Lung microvascular endothelial cell (primary cell): Measurements from ENCODE around the gene TPST1. TPM values are rescaled to one million over a fixed set of nuclear protein-coding genes. Genes with fewer than 3 reads are reported as not detected.
A peak's percentile ranks its signal among the peaks of the same experiment; 100 is the strongest.
"Not testable (repeated sequence)": the region's sequence is repeated elsewhere in the genome, so short reads cannot be mapped to it uniquely, and the experiment has no call there.

Experiments
- DNase-seq, 2 donors: peaks; one replicate each; pipeline versions ENCODE4 v3.0.0 to v3.0.0-alpha.2; 2010; ENCODE audit warnings: low read depth in 2 of 2
- total RNA-seq: library from RNA; depleted of rRNA; stranded (reverse); fragments of >200 nt; gene quantifications from 2 replicates; pipeline ENCODE4 v1.2.1, GENCODE V29; 2014

The TPST1 gene
- total RNA-seq, 1 donor from 2014 or later: 35.5 TPM

DNA sequence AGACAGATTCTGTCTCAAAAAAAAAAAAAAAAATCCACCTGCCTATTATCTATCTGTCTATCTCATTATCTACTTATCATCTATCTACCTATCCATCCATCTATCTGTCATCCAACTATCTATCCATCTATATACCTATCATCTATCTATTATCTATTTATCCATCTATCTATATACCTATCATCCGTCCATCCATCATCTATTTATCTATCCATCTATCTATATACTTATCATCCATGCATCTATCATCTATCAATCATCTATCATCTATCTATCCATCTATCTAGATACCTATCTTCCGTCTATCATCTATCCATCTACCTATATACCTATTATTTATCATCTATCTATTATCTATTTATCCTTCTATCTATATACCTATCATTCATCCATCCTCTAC is 16.5 kb upstream of the TPST1 start:
- no peak for DNase-seq

DNA sequence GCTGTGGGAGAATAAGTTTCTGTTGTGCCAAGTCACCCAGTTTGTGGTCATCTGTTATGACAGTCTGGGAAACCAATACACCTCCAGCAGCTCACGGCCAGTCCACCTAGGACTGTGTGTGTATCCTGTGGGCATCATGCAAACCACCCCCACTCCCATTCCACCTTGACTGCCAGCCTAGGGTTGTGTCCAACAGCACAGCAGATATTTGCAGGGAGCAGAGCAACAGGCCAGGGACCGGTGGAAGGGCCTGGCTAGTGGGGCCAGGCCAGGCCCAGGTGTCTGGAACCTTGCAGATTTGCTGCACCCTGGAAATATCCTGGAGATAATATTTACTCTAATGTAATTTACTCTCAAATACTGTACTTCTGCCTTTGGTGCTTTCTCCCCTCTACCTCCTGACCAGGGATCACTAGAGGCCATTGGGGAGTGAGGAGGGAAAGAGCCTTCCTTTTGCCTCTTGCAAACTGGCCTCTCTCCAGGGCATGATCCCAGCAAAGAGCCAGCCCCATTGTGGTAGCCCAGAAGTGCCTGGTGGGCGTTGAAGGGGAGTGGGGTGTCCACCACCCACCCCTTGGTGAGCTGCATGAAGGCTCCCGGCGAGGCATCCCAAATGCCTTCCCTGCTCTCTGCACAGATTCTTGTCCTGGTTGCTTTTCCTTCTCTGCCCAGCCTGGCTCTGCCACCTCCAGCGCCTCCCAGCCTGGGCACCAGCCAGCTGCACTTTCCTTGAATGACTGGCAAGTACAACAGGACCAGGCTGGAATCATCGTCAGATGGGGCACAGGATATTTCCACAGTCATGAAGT is 15.2 kb upstream of the TPST1 start:
- DNase-seq: no peak

DNA sequence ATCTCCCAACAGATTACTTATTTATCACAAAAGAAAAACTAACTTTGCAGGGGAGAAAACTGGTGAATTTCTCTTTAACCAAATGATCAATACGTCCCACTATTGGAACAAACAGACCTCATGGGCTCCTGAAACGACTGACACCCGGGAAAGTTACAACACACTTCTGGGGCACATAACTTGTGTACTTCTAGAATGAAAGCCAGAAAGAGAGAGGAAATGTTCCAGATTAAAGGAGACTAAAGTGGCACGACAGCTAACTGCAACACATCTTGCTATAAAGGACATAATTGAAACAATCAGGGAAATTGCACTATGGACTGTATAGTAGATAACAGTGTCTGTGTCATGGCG is 14.7 kb upstream of the TPST1 start:
- no peak for DNase-seq

DNA sequence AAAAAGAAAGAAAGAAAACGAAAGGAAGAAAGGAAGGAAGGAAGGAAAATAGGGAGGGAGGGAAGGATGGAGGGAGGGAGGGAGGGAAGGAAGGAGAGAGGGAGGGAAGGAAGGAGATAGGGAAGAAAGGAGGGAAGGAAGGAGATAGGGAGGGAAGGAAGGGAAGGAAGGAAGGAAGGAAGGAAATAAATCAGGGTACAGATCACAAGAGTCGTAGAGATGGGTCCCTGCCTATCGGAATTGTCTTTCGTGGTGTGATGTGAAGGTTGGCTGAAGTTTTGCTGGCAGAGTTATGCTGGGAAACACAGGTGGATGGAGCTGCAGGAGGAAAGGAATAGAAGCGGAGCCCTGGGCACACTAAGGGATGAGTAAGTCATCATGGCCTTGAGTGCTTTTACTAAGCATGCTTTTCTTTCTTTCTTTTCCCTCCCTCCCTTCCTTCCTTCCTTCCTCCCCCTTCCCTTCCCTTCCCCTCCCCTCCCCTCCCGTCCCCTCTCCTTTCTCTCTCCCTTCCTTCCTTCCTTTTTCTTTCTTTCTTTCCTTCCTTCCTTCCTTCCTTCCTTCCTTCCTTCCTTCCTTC is 11.9 kb upstream of the TPST1 start:
- no peak for DNase-seq

DNA sequence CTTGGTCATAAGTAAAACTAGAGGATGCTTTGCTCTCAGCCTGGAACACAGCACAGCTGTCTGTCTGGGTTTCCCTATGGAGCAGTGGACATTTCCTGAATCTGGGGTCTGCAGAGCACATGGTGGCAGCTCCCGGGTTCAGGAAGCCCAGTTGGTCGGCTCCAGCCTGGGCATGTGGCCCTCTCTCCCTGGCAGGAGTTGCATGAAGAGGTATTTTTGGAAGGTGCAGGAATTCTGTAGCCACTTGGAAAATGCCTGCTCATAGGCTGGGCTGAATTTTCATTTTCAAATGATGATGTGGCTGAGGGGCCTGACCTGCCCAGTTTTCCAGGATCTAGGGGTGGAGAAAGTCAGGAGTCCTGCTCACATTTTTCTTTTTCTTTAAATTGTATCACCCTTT is 6.7 kb upstream of the TPST1 start:
- DNase-seq: no peak

DNA sequence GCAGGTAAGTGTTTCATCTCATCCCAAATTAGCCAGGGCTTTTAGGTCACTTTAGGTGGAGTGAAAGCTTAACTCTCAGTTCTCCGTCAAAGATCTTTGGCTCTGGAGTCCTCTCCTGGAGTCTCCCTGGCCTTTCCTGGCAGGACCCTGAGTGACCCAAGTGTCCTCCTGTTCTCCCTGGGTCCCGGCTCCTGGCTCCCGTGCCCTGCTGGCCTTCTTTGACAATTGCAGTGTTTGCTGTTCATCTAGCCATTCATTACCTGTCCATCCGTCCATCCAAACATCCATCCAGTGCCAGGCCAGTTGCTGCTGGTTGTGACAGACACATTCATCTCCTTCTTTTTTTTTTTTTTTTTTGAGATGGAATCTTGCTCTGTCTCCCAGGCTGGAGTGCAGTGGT is 6.2 kb upstream of the TPST1 start:
- DNase-seq: no peak

DNA sequence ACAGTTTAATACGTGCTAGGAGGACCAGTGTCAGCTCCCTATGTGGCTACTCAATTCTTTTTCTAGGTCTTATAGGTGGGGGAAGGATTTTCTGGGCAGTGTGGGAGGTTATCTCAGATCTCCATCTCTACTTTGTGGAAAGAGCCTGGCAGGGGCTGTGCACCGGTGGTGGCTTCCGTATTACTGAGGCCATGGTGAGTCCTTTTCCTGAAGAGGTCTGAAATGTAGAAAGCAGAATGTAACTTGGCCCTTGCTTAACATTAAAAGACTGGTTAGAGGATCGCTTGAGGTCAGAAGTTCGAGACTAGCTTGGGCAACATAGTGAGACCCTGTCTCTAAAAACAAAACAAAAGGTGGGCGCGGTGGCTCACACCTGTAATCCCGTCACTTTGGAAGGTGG is 2.7 kb upstream of the TPST1 start:
- no peak for DNase-seq

DNA sequence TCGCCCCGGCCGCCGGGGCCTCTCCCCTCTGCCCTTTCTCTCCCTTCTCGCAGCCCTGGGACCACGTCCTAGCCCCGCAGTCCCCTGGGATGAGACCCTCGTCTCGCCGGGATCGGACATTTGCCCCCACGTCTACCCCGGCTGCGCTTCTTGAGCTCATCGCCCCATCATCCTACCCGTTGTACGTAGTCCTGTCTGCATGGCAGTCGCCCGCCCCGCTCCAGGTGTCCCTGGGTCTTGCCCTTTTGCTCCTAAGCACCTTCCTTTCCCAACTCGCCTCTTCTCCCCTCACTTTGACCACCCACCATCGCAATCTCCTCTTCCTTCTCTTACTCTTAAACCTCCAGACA is 582 bp downstream of the TPST1 start:
- DNase-seq: peak; percentile 33 to 34

DNA sequence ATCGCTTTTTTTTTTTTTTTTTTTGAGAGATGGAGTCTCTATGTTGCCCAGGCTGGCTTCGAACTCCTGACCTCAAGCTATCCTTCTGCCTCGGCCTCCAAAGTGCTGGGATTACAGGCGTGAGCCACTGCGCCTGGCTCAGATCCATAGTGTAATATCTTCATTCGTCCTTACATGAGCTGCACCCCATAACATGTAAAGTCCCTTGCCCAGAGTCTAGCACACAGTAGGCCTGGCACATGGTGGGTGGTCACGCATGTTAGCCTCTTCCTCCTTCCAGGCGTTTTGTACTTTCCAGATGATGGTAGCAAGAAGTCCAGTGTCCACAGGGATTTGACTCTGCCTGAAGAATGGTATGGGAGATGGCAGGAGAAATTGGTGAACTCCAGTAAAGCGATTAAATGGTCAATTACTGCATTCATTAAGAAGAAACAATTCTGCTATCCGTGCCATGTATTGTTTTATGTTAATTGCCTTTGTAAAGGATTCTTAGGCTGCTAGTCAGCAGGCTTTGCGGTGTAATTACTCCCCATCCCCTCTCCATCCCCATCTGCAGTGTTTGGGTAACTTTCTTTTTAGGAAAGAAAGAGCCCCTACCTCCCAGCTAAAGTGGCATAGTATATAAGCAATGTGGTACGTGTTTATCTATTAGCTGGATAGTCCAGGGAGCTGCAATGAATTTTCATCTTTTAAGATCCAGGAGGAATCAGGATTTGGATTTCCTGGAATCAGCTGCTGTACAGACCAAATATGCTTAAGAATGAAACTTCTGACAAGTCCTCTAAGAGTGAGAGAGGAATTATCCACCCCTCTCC is 1.2 kb downstream of the TPST1 start:
- DNase-seq: peak in 1 of 2 donors; percentile 20

DNA sequence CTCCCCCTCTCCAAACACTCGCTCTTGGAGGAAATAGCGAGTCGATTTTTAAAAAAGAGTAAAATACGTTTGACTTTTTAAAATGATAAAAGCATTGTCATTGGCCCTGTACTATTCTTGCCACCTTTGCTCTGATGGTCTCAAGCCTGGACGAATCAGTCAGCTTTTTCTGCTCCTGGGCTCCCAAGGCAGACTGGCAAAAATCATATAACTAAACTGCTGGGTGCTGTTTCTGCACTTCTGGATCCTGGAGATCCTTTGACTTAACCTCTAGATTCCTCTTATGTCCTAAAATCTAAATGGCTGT is 1.8 kb downstream of the TPST1 start:
- DNase-seq: peak in 1 of 2 donors; percentile 5

DNA sequence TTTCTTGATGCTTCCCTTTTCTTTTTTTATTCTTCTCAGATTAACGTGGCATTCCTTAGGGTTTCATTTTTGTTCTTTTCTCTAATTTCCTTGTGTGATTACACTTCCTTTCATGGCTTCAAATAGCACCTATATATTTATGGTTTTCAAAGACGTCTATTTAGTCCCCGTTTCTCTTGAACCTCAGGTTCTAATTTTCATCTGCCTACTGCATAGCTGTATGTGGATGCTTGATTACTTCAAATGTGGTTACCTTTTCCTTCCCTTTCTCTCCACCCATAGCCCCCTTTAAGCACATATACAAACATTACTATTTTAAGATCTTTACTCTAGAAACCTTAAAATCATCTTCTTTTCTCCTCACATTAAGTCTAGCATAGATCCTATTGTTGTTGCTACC is 2.4 kb downstream of the TPST1 start:
- DNase-seq: no peak

DNA sequence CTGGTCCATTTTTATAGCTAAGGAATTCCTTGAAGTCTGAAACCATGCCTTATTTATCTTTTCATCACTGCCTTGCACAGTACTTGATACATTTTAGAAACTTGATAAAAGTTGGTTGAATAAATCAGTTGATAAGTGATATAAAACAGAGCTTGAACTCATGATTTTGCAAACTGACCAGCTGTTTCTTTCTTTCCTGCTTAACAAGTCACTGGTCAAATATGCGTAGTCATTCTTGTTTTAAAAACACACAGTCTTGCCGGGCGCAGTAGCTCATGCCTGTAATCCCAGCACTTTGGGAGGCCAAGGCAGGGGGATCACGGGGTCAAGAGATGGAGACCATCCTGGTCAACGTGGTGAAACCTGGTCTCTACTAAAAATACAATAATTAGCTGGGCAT is 6.3 kb downstream of the TPST1 start:
- DNase-seq: peak in 1 of 2 donors; percentile 18

DNA sequence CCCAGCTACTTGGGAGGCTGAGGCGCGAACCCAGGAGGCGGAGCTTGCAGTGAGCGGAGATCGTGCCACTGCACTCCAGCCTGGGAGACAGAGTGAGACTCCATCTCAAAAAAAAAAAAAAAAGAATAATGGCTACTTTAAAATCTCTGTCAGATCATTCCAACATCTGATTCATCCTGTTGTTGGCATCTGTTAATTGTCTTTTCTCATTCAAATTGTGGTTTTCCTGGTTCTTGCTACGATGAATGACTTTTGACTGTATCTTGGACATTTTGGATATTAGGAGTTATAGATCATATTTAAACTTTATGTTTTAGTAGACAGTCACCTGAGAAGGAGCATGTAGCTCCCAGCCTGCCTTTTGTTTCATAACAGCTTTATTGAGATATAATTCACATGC is 8.5 kb downstream of the TPST1 start:
- DNase-seq: peak in 1 of 2 donors; percentile 38

DNA sequence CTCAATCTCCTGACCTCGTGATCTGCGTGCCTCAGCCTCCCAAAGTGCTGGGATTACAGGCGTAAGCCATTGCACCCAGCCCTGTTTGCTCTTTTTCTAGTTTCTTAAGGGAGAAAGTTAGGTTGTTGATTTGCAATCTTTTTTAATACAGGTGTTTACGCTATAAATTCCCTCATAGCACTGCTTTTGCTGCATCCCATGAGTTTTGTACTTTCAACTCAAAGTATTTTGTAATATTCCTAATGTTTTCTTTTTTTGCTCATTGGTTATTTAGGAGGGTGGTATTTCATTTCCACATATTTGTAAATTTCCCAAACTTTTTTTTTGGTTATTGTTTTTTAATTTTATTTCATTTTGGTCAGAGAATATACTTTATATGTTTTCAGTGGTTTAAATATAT is 11.6 kb downstream of the TPST1 start:
- no peak for DNase-seq

DNA sequence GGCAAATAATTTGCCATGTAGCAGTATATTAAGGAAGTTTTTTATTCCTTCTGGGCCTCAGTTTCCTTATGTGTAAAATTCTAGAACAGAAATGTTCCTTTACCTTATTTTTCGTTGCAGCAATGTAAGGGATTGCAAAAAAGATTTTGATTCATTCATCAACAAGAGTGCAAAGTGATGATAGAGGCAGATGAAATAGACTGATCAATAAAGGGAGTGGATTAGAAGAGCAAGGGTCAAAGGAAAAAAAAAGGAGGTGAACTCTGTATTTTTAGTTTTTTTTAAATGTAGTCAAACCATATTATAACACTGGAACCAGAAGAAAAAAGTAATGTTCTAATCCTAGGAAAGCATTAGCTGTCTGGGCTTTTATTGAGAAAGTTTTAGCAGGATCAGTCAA is 14.7 kb downstream of the TPST1 start:
- DNase-seq: no peak

DNA sequence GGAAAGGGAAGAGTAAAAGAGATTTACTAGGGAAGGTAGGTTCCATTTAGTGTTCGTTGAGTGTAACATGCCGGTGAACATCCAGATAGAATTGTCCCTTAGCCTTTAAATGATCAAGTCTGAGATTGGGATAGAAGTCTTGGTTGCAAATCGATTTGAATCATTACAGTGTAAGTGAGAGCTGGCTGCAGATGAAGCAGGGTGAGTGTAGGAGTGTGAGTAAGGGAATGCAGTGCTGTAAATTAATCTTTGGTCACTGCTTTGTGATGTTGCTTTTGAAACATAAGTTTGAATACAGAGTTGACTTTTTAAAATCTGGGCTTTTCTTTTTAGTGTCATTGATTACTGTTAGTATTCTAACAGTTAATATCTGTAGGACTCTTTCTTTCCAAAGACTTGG is 16.3 kb downstream of the TPST1 start:
- no peak for DNase-seq

DNA sequence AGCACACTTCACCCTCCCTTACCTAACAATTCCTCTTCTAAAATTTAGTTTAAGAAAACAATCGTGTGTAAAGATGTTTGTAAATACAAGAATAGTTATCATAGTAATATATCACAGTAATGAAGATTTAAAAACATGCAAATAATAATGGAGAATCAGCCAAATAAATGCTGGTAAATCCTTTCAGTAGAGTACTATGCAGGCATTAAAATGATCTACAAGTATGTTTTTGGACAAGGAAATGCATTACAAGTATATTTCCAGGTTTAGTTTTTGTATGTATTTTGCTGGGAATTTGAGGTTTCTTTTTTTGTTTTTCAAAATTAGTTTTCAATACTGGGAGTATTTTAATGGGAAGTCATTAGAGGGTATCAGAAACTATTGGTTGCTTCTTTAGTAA is 22.7 kb downstream of the TPST1 start:
- no peak for DNase-seq

DNA sequence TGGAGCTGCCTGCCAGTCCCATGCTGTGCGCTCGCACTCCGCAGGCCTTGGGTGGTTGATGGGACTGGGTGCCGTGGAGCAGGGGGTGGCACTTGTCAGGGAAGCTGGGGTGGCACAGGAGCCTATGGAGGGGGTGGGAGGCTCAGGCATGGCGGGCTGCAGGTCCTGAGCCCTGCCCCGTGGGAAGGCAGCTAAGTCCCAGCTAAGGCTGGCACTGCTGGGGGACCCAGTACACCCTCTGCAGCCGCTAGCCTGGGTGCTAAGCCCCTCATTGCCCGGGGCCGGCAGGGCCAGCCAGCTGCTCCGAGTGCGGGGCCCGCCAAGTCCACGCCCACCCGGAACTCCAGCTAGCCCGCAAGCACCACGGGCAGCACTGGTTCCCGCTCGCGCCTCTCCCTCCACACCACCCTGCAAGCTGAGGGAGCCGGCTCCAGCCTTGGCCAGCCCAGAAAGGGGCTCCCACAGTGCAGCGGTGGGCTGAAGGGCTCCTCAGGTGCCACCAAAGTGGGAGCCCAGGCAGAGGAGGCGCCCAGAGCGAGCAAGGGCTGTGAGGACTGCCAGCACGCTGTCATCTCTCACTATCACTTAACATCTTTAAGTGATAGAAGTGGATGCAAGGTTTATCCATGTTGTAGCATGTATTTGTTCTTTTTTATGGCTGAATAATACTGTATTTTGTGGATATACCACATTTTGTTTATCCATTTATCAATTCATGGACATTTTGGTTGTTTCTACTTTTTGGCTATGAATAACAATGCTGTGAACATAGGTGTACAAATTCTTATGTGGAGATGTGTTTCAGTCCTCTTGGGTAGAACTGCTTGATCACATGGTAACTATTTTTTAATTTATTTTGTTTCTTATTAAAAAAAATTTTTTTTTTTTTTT is 26.4 kb downstream of the TPST1 start:
- not testable (repeated sequence) for DNase-seq

DNA sequence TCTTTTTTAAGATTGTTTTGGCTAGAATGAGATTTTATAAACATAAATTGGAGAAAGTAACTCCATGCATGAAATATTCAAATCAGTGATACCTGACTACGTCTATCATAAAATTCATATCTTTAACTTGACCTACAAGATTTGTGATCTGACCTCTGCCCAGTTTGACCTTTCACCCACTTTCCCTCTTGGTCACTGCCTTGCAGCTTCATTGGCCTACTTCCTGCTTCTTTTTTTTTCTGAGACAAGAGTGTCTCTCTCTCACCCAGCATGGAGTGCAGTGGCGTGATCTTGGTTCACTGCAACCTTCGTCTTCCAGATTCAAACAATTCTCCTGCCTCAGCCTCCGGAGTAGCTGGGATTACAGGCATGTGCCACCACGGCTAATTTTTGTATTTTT is 28.5 kb downstream of the TPST1 start:
- DNase-seq: no peak

DNA sequence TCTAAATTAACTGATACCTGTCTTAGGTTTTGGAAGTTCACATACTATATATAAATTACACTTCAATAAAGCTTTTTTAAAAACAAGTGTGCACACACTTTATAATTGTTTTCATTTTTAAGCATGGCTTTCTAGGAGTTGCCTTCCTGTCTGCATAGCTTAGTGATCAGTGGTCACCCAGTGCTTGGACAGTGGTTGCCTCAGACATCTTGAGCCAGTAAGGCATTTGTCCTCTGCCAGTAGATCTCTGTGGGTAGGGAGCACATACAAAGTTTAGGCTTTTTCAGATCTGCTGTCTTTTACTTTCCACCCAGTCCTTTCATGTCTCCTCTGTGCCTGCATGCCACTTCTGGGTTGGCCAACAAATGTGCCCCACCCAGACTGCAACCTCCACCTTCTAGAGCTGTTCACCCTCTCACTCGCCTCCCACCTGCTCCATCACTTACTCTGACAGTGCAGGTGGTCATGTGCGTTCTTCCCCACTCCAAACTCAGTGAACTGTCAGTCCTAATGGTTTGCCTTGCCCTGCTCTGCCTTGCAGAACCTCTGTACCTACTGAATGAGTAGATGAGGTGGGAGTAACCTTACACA is 31.7 kb downstream of the TPST1 start:
- DNase-seq: no peak

DNA sequence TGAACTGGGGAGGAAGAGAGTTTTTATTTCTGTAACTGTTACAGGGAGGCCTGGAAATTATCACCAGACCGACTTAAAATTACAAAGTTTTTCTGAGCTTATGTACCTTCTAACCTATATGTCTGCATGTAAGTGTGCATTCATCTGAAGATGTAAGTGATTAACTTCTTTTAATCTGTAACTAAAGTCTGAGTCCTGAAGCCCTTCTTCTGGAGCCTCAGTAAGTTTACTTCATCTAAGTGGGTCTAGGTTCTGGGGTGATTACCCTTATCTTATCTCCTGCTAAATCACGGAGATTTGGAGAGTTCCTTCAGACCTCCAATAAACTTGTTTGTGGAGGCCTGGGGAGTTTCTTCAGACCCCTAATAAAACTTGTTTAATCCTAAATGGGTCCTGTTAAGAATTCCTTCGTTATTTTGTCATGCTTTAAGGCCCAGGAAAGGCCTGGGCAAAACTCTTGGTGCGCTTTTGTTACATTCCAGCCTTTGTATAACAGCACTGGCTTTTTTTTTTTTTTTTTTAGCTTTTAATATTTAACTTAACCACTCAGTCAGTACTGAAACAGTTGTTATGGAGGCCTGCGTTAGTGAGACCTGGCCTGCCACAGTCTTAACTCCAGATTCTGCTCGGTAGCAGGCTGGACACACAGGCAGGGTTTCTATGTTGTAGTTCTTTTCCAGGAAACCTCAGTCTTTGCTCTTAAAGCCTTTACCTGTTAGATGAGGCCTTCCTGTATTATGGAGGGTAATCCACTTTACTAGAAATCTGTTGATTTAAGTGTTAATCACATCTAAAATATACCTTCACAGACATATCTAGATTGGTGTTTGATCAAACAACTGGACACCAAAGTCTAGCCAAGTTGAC is 33.0 kb downstream of the TPST1 start:
- no peak for DNase-seq
